CD4-positive, alpha-beta T cell treated with Interleukin-2 at 100 ng/mL for 4 hours (primary cell): ENCODE data around the gene ZNF470.
A peak's percentile ranks its signal among the peaks of the same experiment; 100 is the strongest.

Source experiments
- DNase-seq: peaks from one replicate; pipeline ENCODE4 v3.0.0-alpha.2; 2020; ENCODE audit warnings: low spot score

The ZNF470 gene

DNA sequence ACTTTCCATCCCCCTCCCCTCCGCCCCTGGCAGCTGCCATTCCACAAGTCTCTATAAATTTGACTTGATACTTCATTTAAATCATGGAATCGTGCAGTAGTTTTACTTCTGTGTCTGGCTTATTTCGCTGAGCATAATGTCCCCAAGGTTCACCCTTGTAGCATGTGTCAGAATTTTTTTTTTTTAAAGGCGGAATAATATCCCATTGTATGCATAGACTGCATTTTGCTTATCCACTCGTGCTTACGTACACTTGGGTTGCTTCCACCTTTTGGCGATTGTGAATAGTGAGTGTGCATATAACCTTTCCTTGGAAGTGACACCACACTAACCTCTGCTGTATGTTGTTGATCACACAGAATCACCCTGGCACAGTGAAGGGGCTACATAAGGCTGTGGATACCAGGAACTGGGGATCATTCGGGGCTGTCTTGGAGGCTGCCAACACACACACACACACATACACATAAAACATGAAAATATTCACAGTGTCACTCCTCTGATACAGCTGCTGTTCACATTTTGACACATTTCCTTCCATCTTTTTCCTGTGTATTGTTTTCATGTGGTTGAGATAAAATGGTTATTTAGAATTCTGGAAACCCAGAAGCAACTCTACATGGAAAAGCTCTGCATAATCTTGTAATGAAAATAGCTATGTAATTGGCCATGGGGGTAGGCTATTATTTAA, 41.2 kb downstream of the ZNF470 start:
- DNase-seq: no peak

DNA sequence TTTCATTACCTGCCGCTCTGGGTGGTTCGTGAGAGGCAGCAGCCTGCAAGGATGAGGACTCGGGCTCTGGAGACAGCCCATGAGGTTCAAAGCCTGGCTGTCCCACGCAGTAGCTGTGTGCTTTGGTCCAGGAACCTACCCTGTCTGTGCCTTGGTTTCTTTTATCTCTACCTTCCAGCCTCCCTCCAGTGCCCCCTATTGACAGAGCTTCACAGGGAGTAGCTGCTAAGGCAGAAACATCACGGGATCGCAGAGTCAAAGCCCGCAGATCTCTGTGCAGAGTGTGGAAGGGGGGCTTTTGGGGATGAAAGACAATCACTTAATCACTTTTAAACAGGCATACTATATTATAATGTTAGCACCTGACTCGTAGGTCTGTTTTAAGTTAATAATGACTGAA, 44.0 kb downstream of the ZNF470 start:
- no peak for DNase-seq

DNA sequence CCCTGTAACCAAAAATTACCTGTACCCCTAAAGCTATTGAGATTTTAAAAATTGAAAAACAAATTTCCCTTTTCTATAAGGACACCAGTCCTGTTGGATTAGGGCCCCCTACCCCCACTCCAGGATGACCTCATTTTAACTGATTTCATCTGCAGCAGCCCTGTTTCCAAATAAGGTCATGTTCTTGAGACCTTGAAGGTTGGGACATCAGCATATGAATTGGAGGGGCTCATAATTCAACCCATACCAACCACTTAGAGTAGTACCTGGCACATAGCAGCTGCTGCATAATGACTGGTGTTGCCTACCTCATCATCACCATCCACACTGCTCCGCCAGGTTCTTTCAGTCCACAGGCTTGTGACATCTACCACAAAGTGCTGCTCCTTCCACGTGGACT, 45.5 kb downstream of the ZNF470 start:
- DNase-seq: no peak

DNA sequence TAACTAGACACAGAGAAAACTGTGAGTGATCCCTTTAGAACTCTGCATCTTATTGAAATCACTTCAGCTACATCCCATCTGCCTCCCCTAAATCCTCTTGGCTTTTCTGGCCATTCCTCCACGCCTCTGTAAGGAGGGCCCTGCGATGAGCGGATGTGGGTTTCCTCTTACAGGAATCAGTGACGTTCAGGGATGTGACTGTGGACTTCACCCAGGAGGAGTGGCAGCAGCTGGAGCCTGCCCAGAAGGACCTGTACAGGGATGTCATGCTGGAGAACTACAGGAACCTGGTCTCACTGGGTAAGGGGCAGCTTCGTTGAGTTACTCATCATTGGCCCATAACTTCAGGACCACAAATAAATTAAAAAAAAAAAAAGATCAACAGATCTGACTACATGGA, 46.4 kb downstream of the ZNF470 start:
- no peak for DNase-seq

DNA sequence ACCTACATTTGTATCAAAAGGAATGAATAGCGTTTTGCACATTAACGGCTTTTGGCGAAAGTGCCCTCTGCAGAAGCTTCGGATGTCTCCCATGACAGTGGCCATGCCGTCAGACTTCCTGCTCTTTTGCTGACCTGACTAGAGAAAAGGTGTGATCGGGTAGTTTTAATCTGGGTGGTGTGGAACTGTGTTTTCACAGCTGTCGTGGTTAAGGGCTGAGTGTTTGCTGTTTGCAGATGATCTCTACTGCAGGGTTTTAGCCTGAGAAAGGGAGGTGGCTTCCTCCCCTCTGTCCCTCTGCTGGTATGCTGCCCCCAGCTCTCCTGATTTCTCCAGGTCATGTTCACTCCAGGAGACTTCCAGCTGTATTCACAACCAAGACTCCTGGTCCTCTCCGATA, 50.3 kb downstream of the ZNF470 start:
- no peak for DNase-seq

DNA sequence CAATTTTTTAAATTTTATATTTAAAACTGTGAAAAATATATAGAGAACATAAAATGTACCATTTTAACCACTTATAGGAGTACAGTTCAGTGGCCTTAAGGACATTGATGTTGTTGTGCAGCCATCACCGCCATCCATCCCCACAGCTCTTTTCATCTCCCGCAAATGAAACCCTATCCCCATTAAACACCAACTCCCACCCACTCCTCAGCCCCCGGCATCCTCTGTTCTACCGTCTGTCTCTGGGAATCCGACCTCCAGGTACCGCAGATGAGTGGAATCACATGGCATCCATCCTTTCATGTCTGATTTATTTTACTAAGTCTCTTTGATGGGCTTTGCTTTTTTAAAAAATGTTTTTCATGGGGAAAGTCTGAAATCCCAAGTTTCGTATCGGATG, 51.9 kb downstream of the ZNF470 start:
- DNase-seq: no peak

DNA sequence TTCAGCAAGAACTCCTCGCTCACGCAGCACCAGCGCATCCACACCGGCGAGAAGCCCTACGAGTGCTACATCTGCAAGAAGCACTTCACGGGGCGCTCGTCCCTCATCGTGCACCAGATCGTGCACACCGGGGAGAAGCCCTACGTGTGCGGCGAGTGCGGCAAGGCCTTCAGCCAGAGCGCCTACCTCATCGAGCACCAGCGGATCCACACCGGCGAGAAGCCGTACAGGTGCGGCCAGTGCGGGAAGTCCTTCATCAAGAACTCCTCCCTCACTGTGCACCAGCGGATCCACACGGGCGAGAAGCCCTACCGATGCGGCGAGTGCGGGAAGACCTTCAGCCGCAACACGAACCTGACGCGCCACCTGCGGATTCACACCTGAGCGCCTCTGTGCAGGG, 55.1 kb downstream of the ZNF470 start:
- no peak for DNase-seq

DNA sequence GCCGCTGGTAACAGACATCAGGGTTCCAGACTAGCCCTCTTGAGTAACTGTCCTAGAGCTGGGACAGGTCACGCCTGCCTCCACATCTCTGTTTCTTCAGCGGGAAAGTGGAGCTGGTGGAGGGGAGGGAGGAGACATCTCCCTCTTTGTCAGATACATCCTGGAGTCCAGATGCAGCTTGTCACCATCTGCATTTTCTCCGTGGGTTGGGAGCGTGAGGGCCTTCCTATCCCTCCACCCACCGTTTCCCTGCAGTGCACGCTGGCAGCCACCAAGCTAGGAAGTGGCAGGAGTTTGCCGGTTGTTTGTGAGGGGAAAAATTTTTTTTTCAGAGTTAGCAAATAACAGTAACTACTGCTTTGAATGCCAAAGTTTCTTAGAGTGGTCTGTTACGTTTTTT, 55.7 kb downstream of the ZNF470 start:
- no peak for DNase-seq

DNA sequence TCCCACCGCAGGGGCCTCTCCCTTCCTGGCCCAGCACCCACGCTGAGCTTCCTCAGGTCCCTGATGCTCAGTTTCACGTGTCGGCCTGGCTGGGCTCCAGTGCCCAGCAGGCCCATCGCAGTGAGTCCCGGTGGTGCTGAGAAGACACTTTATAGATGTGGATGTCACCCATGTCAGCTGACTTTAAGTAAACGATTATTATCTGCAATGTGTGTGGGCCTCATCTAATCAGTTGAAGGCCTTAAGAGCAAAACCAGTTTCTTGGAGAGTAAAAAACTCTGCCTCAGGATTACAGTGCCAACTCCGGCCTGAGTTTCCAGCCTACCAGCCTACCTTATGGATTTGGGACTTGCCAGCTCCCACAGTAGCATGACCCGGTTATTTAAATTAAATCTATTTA, 58.4 kb downstream of the ZNF470 start:
- no peak for DNase-seq

DNA sequence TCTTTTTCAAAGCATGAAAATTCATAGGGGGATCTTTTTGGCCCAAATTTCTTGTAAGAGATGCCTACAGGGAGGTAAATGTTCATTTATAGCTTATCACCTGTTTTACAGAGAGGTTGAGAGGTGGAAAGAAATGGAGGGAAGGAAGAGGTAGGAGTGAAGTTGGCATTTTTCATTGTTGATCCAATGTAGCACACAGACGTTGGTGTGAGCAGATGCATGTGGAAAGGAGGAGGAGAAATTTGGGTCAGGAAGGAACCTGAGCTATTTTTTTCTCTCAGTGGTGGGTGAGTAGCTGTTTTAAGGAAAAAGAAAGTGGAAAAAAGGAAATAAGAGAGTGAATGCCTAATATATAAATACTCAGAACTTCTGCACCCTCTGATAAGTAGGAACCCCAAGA, 65.8 kb downstream of the ZNF470 start:
- DNase-seq: no peak

DNA sequence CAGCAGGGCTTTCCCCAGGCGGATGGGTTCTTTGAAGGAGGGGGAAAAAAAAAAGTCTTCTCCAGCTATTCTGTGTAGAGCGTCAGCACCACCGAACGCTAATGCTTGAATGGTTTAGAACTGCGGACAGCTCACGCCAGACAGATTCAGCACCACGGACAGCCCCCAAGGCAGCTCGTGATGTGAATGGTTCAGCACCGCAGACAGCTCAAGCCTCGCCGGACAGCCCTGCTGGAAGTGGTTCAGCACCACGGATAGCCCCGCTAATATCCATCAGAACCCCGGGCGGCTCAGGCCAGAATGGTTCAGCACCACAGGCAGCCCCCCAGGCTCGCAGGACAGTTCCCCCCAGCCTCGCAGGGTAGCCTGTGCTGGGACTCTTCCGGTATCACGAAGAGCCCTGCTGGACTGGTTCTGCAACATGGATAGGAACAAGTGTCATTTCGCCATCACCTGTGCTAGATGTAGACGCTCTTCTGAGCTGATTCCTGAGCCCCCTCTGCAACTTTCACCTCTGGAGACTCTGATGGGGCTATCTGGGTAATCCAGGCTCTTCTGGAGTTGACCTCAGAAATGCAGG, 70.8 kb downstream of the ZNF470 start:
- peak; percentile 1 for DNase-seq
